Hypothalamus (tissue), 51 donors: ENCODE results near the gene PPIA.
"Not testable (repeated sequence)": the region's sequence is repeated elsewhere in the genome, so short reads cannot be mapped to it uniquely, and the experiment has no call there.

Experiments used
- DNase-seq, 51 donors: peaks; one replicate each; lab custom pipeline; 2025; lab: John Stamatoyannopoulos, UW

The PPIA gene

DNA sequence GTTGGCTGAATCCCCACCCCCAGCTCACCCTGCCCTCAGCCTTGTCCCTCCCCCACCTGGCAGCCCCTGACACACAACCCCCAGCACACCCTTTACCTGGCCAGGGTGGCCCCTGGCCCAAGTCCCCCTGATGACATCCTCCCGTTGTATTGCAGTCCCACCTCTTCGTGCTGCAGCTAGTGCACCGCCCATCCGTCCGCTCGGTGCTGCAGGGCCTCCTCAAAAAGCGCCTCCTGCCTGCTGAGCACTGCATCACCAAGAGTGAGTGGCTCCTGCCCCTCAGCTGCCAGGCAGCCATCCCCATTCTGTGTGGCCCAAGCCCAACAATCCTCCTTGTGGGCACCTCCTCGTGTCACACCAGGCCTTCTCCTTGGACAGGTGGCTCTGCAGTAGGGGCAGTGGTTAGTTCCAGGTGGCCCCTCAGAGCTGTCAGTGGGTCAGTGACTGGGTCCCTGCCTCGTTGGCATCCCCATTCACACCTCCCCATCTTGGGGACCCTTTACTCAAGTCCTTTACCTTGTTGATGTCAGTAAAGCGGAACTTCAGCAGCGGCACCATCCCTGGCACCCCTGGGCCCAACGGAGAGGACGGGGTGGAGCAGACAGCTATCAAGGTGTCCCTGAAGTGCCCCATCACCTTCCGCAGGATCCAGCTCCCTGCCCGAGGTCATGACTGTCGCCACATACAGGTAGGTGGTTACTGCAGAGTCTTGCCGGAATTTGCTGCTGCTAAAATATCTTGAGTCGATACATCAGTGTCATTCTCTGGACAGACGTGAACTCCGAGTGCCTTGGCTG lies 33.6 kb upstream of the PPIA start:
- DNase-seq, result no peak

DNA sequence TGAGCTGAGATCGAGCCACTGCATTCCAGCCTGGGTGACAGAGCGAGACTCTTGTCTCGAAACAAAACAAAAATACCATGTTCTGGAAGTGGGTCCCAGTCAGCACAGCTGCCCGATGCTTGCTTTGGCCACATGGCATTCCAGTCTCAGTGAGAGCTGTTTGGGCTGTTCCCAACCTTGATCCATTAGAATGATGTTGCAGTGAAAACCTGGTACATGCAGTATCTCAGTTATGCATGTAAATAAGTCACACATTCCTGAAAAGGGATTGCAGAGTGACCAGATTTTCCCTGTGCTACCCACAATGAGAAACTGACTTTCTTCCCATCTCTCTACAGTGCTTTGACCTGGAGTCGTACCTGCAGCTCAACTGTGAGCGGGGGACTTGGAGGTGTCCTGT lies 32.4 kb upstream of the PPIA start:
- DNase-seq, result no peak

DNA sequence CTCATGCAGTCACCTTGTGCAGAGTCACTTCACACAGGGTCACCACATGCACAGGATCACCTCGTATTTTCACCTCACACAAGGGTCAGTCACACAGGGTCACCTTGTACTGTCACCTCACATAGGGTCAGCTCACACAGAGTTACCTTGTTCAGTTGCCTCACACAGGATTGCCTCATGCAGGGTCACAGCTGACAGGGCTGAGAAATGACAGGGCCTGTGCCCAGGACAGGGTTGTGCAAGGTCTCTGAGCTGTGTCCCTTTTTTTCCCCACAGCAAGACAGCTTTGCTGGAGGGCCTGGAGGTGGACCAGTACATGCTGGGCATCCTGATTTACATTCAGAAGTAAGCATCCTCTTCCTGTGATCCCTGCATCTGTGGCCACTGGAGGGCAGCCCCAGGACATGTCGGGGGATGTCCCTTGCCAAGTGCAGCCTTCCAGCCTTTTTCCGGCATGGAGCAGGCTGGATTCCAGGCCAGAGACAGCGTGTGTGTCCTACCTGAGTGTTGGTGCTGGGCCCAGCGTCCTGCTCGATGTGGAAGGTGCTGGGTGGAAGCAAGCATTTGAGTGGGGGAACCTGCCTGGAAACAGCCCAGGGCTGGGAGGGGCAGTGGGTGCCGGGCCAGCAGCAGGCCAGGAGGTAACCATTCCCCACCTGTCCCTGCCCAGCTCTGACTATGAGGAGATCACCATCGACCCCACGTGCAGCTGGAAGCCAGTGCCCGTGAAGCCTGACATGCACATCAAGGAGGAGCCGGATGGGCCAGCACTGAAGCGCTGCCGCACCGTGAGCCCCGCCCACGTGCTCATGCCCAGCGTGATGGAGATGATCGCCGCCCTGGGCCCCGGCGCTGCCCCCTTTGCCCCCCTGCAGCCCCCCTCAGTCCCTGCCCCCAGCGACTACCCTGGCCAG lies 31.6 kb upstream of the PPIA start:
- peak in 8 of 51 donors; percentile 22 to 55 (median 28) for DNase-seq

DNA sequence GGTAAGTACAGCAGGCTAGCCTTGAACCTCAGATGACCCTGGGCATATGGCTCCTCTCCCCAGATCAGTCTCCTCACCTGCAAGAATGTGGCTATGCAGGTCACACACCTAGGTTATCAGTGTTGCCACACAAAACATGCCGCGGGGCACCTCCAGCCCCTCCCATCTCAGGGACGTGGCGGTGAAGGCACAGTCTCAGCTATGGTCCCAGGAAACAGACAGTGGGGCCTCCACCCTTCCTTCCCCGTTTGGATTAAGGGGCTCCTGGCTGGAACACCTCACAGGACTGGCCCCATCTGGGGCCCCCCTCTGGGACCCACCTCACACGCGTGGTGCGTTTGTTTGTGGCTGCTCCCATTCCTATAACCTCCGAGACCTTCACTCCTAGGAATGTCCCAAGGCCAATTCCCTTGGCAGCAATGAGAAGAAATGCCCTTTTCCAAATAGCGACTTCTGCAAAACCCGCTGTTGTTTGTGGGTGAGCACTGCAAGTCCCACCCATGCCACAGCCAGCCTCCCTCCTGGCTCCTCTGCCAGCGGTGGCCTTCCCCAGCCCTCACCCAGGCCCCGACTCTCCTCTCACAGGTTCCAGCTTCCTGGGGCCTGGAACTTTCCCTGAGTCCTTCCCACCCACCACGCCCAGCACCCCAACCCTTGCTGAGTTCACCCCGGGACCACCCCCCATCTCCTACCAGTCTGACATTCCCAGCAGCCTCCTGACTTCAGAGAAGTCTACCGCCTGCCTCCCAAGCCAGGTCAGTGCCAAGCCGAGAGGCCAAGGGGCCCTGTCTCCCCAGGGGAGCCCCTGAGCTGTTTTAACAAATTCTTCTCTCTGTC lies 30.7 kb upstream of the PPIA start:
- DNase-seq, result no peak

DNA sequence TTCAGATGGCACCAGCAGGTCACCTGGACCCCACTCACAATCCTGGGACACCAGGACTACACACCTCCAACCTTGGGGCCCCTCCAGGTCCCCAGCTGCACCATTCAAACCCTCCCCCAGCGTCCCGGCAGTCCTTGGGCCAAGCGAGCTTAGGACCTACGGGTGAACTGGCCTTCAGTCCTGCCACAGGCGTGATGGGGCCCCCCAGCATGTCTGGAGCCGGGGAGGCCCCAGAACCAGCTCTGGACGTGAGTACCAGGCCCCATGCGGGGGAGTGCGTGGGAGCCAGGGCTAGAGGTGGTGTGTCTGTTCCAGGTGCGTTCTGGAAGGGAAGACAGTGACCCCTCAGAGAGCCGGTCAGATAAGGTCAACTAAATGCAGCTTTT lies 30.1 kb upstream of the PPIA start:
- DNase-seq, result no peak

DNA sequence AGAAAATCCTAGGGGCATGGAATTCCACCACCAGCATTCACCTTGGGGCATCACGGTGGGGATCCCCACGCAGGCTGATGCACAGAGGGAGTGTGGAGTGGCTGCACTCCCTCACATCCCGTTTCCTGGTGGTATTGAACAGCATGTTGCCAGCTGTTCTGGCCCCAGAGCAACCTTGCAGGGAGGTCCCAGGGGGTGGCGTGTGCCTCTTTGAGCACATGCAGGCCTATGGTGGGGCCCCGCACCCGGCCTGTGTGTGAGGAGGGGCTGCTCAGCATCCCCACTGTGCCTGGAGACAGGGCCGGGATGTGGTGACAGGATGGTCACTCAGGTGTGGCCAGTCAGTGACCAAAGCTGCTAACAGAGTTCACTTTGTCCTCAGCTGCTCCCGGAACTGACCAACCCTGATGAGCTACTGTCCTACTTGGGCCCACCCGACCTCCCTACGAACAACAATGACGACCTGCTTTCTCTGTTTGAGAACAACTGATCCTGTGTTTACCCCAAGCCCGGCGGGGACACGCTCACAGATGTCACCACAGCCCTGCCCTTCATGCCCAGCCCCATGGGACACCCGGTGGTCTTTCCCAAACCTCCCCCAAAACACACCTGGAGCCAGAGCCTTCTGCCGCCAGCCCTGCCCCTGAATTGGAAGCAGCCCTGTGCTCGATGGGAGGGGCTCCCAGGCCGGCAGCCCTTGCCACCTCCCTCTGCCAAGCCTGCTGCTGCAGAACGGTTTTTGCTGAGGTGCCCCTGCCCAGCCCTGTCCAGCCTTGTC lies 29.2 kb upstream of the PPIA start:
- peak in 16 of 51 donors; percentile 22 to 74 (median 42) for DNase-seq

DNA sequence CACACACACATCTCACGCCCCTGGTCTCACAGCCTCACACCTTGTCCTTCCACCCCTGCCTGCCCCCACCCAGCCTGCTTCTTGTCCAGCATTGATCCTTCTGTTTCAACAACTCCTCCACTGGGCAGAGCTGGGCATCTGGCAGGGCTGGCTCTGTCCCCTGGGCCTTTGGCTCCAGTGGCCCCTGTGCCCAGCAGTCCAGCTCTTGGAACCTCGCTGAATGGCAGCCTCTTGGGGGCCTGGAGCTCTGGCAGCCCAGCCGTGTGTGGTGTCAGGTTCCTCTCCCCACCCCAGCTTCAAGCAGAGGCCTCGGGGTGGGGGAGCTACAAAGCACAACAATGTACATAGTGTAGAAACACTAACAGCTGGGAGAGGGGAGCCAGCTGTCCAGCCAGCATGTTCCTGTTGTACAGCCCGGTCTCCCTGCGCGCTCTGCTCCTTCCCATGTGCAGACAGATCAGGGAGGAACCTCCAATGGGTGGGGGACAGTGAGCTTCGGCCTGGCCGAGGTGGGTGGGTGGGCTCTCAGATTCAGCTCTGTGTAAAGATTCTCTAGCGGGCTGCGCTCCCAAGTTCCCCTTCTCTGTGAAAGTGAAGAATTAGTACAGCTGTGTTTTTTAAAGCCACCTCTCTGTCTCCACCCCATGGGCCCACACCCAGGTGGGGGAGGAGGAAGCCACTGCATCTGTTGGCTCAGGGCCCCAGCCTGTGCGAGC lies 28.4 kb upstream of the PPIA start:
- peak in 36 of 51 donors; percentile 20 to 77 (median 56) for DNase-seq

DNA sequence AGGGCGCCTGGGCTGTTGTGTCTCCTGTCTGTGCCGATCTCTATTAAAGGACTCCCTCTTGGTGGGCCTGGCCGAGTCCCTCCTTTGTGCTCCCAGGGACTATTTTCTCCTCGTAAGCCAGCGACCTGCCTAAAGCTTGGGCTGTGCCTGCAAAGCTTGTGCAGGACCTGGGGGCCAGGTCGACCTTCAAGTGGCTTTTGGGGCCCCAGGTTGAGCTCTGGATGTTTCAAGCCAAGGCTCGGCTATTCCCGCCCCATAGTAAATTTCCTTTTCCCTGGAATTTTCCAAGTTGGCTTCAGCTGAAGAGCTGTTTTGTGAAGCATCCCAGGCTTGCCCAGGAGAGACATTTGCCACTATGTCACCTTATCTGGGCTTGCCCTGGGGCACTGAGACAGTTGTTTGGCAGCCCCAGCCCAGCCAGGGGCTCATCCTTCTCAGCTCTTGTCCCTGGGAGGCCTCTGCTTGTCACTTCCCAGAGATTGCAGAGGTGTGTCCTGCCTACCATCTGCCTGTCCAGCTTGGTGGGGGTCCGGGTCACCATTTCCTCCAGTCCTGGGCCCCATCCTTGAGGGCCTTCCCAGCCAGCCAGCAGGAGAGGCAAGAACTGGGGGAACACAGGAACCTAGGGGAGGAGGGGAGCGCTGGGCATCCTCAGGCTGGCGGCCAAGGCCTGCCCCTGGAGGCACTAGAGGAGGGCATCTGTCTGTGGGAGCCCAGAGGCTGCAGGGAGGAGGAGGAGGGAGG lies 27.7 kb upstream of the PPIA start:
- DNase-seq, result peak in 12 of 51 donors; percentile 16 to 54 (median 29)

DNA sequence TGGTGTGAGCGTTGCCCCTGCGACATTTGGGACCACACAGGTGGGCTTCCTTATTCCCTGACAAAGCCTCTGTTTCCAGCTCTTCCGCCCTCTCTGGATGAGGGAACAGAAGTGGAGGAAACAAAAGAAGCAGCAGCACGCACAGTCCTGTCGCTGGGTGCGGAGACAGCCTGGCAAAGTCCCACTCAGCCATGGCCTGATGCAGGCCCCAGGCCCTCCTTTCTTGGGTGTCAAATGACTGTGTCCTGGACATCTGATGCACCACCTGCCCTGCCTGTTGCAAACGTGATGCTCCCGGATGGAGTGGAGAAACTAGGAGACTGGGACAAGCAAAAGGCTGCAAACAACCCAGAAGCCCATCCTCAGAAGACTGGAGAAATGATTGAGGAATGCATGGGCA lies 27.1 kb upstream of the PPIA start:
- DNase-seq, result peak in 1 of 51 donors; percentile 25

DNA sequence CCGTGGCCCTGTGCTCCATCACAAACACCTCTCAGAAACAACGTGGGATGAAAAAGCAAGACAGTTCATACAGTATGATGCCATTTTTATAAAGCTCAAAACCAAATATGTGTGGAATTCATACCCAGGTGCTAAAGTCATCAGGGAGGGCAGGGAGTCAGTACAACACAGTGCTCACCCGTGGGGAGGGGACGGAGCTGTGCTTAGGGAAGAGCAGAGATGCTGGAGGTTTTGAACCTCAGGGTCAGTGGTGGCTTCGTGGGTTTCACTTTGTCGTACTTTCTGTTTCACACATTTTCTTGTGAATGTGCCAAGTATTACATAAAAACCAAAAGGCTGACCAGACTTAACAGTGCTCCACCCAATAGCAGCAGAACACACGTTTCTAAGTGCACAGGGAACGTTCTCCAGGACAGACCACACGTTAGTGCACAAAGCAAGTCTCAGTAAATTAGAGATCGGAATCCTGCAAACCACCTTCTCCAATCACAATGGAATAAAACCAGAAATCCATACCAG lies 26.6 kb upstream of the PPIA start:
- no peak for DNase-seq

DNA sequence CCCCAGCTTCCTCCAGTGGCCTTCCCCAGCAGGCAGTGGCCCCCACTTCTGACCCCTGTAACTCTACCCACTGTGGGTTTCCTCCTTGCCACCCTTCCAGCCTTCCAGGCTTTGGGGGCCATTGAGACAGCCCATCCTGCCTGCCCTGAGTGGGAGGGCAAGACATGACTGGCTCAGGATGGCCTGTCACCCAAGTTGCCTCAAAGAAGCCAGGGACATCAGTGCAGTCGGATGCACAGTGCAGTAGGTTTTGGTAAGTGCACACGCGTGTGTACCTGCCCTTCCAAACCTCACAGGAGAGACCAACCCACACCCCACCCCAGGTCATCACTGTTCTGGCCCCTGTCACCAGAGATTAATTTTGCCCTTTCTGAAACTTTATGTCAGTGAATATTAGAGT lies 25.1 kb upstream of the PPIA start:
- DNase-seq, result no peak

DNA sequence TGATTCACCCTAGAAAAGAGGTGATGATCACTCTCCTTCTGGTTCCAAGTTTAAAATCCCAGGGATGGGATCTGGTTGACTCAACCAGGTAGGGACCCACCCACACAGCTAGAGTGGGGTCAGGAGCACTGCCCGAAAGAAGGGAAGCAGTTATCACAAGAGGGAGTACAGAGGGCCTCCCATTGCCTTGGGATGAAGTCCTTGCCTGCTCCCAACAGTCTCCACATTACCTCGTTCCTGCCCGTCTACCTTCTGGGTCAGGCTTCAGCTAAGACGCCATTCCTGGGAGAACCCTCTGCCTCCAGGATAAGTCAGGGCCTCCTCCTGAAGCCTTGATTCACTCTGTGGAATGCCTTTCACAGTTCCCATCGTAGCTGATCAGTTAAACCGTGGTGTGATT lies 24.0 kb upstream of the PPIA start:
- DNase-seq, result no peak

DNA sequence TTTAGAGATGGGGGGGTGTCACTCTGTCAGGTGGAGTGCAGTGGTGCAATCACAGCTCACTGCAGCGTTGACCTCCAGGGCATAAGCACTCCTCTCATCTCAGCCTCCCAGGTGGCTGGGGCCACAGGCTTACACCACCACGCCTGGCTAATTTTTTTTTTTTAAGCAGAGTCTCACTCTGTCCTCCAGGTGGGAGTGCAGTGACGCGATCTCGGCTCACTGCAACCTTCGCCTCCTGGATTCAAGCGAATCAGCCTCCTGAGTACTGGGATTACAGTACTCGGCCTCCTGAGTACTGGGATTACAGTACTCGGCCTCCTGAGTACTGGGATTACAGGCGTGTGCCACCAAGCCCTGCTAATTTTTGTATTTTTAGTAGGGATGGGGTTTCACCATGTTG lies 23.6 kb upstream of the PPIA start:
- DNase-seq, result no peak

DNA sequence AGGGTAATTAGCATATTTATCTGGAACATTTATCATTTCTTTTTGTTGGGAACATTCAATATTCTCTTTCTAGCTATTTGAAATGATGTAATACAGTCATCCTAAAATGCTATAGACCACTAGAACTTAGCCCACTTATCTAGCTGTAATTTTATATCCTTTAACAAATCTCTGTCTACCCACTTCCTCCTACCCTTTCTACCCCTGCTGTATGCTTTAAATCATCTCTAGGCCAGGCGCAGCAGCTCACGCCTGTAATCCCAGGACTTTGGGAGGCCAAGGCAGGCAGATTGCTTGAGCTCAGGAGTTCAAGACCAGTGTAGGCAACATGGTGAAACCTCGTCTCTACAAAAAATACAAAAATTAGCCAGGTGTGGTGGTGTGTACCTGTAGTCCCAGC lies 22.0 kb upstream of the PPIA start:
- not testable (repeated sequence) for DNase-seq

DNA sequence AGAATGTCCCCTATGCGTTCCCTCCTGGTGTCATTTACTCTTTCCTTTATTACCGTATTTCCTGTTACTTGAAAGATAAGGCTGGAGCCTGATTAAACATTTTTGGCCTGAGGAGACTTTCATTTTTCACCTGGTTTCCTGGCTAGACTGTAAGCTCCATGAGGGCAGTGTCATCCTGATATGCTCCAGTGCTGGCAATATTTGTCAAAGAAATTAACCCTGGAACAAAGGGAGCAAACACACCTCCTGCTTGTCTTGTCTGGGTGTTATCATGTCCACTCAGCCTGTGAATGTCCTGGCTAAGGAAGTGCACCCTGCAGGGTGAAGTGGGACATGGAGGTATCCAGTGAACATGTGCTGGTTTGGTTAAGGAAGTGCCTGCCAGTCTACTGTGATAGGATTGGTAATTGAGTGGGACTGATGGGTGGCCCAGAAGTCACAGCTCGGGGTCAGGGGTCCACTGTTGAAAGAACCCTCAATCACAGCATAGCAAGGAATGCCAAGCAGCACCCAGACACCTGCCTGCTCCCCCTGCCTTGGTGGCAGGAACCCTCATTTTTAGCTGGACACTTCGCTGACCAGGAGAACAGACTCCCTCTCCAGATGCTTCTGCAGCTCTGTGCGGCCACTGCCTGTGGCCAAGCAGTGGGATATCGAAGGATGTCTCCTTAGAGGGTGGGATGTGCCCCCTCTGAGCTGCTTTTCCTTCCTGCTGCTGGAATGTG lies 20.9 kb upstream of the PPIA start:
- no peak for DNase-seq

DNA sequence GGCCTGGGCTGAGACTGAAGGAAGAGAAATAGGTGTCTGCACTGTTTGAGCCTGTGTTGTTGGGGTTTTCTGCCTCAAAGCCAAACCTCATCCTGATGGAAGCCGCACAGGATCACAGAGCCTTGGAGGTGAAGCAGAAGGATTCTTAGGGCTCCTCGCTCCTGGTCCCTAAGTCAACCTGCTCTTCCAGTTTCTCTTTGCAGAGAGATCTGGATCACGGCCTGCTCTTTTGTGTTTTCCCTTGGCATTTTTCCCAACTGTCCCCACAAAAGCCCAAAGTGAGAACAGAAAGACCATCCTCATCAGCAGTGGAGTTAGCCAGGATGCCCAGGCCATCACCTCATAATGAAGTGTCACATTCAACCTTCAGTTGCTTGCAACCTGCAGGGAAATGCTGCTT lies 20.3 kb upstream of the PPIA start:
- DNase-seq, result no peak

DNA sequence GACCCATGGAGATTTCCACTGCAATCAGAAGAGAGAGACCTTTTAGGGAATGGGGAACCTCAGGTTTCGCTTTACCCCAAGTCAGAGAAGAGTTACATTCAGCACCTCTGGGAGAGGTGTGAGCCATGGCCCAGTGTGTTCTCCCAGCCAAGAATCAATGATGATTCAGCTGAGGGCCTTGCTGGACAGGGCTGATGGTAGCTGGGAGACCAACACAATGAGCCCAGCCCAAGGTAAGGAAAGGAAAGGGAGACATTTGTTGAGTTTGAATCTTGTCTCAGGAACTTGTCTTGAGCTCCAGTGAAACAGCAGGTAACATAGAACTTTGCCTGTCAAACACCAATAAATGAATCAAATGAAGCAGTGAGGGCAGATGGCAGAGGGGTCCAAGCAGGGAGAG lies 14.0 kb upstream of the PPIA start:
- no peak for DNase-seq

DNA sequence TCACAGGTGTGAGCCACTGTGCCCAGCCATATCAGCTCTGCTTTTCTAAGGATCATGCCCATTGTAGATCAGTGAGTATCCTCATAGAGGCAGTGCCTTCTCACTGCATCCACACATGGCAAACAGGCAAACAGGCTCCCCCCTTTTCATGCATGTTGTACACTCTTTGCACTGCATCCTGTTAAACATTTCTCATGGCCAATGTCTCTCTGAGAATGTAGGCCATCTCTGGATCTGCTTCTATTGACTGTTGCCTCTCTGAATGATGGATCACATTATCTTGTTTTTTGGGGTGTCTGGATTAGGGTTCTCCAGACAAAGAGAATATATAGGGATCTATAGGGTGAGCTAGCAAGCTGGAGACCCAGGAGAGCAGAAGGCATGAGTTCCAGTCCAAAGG lies 13.1 kb upstream of the PPIA start:
- DNase-seq, result no peak
